ENCODE data around the gene CLEC14A.

The CLEC14A gene, protein sequence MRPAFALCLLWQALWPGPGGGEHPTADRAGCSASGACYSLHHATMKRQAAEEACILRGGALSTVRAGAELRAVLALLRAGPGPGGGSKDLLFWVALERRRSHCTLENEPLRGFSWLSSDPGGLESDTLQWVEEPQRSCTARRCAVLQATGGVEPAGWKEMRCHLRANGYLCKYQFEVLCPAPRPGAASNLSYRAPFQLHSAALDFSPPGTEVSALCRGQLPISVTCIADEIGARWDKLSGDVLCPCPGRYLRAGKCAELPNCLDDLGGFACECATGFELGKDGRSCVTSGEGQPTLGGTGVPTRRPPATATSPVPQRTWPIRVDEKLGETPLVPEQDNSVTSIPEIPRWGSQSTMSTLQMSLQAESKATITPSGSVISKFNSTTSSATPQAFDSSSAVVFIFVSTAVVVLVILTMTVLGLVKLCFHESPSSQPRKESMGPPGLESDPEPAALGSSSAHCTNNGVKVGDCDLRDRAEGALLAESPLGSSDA

DNA sequence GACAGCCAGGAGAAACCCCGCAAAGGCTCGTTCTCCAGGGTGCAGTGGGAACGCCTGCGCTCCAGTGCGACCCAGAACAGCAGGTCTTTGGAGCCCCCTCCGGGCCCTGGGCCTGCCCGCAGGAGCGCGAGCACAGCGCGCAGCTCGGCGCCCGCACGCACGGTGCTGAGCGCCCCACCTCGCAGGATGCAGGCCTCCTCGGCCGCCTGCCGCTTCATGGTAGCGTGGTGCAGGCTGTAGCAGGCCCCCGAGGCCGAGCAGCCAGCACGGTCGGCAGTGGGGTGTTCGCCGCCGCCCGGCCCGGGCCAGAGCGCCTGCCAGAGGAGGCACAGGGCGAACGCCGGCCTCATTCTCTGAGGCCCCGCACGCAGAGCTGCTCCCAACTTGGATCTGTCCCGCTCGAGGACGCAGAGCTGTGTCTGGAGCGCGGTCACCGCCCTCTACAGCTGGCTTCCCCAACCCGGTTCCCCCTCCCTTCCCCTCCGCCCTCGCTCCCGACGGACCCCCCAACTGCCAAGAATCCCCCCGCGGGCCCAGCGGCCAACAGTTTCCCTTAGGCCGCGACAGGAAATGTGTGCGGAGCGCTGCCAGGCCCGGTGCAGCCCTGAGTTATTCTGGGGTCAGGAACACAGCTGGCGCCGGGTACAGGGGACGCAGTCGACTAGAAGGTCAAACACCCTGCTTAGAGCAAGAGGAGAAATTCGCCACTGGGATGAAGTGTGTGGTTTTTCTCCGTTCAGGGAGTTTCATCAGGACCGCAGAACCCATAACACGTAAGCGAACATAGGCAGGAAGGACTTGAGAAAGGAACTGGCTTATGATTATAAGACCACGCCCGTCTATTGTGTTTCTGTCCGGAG lies at the start of gene CLEC14A:
Gene CLEC14A (minus strand): TSS at position 421 of the 860 bp plus-strand sequence. CDS start 71 bp downstream, at position 350.
- peak; percentile 64 for DNase-seq (ENCODE audit: low read depth)
- H3K4me3 ChIP-seq (ENCODE audit: low read length), result peak within 1 kb of the TSS; percentile 53
- TF ChIP-seq, protein P1, sequence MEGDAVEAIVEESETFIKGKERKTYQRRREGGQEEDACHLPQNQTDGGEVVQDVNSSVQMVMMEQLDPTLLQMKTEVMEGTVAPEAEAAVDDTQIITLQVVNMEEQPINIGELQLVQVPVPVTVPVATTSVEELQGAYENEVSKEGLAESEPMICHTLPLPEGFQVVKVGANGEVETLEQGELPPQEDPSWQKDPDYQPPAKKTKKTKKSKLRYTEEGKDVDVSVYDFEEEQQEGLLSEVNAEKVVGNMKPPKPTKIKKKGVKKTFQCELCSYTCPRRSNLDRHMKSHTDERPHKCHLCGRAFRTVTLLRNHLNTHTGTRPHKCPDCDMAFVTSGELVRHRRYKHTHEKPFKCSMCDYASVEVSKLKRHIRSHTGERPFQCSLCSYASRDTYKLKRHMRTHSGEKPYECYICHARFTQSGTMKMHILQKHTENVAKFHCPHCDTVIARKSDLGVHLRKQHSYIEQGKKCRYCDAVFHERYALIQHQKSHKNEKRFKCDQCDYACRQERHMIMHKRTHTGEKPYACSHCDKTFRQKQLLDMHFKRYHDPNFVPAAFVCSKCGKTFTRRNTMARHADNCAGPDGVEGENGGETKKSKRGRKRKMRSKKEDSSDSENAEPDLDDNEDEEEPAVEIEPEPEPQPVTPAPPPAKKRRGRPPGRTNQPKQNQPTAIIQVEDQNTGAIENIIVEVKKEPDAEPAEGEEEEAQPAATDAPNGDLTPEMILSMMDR (conservative IDR thresholded peaks at IDR 0.05; ENCODE audit: low read length), result no peak

DNA sequence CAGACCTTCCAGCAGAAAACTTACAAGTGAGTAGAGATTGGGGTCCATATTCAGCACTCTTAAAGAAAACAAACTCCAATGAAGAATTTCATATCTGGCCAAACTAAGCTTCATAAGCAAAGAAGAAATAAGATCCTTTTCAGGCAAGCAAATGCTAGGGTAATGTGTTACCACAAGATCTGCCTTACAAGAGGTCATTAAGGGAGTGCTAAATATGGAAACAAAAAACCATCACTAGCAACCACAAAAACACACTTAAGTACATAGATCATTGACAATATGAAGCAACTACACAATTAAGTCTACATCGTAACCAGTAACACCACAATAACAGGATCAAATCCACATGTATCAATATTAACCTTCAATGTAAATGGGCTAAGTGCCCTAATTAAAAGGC lies 47.1 kb upstream of the CLEC14A start:
- DNase-seq (ENCODE audit: low read depth), result no peak
- no peak overlapping the region for H3K4me3 ChIP-seq (ENCODE audit: low read length)

DNA sequence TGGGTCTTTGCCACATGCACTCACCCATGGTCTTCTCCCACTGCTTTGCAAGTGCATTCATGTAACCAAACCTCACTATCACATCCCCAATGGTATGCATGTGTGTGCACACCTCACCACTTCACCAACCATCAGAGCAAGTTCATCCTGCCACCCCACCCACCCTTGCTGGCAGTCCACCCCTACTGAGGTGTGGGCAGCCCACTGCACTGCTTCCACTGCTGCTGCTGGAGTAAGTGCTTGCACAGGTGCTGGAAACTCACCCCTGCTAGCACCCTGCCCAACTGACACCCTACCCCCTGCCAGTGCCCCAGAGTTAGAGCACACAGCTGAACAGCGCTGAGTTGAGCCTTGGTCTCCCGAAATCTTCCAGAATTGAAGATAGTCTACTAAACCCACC lies 46.1 kb upstream of the CLEC14A start:
- TF ChIP-seq, protein P1 (conservative IDR thresholded peaks at IDR 0.05; ENCODE audit: low read length), result no peak
- no peak overlapping the region for H3K4me3 ChIP-seq (ENCODE audit: low read length)

More for the DNA sequence above, 47.1 kb upstream of the CLEC14A start:
- TF ChIP-seq, protein P1 (conservative IDR thresholded peaks at IDR 0.05; ENCODE audit: low read length), result no peak

DNA sequence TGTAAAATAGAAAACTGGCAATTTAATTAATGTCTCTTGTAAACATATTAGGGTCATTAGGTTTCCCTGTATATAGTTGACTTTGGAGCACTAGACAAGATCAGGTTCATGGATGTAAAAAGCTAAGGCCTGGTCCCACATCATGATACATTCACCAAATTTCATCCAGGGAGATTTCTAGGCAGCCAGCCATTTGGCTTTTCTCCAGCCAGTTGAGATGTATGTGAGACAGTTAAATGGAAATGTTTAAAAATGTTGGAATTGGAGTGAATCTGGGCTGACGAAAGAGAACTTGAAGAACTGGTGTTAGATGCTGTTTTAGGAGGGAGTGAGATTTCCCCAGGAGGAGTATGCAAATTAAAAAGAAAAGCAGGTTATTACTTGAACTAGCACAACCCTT lies 41.8 kb upstream of the CLEC14A start:
- H3K4me3 ChIP-seq (ENCODE audit: low read length), result no peak overlapping the region
- DNase-seq (ENCODE audit: low read depth), result peak; percentile 46
- TF ChIP-seq, protein P1 (conservative IDR thresholded peaks at IDR 0.05; ENCODE audit: low read length), result no peak

More for the DNA sequence above, 46.1 kb upstream of the CLEC14A start:
- no peak for DNase-seq (ENCODE audit: low read depth)

DNA sequence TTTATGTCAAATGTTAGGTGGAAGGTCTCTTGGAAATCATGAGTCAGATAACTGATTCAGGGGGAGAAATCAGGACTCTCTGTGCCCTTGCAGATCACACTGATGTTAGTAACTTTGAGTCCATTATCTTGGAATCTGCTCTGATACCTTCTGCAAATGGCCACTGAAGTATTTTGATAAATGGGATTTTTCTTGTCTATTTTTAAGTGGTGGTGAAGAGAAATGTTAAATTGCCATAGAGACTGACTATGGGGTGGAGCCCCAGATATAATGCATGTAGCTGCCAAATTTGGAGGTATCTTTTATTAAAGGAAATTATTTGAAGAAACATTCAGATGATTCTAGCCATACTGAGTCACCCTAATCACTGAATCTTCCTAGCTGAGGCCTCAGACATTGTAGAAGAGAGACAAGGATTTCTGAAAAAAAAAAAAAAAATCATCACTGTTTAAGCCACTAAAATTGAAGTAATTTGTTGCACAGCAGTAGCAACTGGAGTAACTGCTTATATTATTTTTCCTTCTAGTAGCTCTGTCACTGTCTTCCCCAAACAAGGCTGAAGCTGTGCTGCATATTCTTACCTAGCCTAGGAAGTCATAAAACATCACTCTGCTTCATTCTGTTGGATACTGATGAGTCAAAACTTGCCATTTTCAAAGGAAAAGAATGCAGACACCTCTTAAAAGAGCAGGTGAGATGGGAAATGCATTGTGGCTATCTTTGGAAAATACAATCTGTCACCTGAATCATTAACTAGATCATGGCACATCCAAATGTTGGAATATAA lies 36.0 kb upstream of the CLEC14A start:
- H3K4me3 ChIP-seq (ENCODE audit: low read length), result no peak overlapping the region
- TF ChIP-seq, protein P1 (conservative IDR thresholded peaks at IDR 0.05; ENCODE audit: low read length), result no peak
- DNase-seq (ENCODE audit: low read depth), result peak; percentile 19

DNA sequence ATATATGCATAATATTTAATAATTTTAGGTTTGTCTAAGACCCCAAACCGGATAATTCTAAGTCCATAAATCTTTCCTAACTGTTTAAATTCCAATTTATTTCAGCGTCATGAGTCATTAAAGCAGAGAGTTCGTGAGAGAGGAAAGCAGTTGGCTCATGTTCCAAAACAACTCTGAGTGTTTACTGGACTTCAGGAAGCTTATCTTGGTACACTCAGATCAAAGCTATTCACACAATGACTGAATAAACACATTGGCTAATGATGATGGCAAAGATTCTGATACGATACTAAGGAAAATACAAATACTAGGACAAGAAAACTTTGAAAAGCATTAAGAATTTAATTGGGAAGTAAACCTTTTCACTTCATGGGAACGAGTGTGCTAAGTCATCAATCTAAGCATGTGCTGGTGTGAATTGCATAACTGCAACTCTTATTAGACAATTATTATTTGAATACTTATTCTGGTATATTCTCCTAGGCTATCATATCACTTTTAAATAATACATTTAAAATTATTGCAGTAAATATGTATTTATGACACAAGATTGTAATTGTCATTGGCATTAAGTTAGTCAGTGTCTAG lies 34.8 kb upstream of the CLEC14A start:
- DNase-seq (ENCODE audit: low read depth), result peak; percentile 85
- H3K4me3 ChIP-seq (ENCODE audit: low read length), result no peak overlapping the region
- TF ChIP-seq, protein P1 (conservative IDR thresholded peaks at IDR 0.05; ENCODE audit: low read length), result no peak

Measured in AG10803 (cell line).